Middle frontal gyrus (tissue), 1 donor: Measurements from ENCODE around the gene SMIM41.
A peak's percentile ranks its signal among the peaks of the same experiment; 100 is the strongest.

Source experiments
- DNase-seq: peaks from one replicate; pipeline ENCODE4 v3.0.0-alpha.2; 2015; ENCODE audit warnings: low spot score; ENCODE audit errors: extremely low spot score

SMIM41 gene

DNA sequence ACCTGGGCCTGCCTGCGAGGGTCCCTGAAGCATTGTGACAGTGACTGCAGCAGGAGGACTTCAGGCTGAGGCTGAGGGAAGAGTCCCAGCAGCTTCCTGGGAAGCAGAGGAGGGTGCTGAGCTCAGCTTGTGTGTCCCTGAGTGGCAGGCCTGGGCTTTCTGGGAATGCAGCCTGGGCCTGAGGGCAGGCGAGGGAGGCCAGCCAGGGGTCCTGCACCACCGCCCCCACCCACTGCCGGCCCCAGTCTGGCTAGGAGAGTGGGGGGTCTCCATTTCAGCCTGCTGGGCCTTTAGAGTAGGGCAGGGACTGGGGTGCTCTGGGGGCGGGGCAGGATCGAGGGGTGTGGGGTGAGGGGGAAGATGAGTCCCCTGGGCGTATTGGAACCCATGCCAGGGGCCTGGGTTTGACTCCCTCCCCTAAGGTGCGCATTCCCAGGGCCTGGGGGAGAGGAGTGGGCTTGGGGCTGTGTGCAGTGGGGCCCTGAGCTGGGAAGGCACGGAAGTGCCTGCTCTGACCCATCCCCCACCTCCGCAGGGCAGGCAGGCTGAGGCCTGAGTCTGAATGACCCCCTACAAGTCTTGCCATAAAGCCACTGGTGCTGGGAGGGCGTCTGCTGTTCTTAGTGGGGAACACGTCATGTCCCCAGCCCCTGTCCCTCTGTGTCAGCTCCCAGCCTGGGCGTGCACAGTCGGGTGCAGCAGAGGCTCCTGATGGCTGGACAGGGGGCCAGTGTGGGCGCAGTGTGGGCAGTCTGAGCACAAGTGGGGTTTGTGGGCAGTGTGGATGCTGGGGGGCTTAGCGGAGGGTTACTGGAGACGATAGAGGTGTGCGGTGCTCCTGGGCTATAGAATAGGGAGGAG lies 66.0 kb downstream of the SMIM41 start:
- no peak for DNase-seq

DNA sequence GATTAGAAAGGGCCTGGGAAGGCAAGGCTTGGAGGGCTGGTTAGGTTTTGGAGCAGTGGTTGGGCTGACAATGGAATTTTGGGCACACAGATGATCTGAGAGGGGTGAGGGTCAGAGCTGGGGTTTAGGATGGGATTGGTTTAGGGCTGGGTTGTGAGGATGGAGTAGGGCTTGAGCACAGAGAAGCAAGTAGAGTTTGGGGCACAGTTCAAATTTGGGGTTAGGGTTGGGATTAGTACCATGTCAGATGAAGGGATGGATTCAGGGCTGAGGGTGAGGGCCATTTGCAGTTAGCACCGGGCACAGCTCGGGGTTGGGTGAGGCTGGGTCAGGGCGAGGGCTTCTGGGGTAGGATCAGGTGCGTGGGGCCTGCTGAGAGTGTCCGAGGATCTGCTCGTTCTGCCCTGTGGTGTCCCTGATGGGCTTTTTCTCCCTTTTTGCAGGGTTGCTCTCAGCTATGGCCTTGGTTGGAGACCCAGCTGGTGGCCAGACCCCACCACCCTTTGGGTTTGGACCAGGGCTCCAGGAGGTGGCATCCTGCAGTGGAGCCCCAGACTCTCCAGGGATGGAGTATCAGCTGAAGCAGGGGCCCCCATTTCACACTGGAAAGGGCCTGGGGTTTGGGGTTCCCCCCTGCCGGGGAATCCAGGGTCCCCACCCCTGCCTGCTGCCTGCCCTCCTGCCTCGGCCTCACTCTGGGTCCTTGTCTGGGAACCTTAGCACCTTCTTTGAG lies 66.8 kb downstream of the SMIM41 start:
- DNase-seq: no peak

DNA sequence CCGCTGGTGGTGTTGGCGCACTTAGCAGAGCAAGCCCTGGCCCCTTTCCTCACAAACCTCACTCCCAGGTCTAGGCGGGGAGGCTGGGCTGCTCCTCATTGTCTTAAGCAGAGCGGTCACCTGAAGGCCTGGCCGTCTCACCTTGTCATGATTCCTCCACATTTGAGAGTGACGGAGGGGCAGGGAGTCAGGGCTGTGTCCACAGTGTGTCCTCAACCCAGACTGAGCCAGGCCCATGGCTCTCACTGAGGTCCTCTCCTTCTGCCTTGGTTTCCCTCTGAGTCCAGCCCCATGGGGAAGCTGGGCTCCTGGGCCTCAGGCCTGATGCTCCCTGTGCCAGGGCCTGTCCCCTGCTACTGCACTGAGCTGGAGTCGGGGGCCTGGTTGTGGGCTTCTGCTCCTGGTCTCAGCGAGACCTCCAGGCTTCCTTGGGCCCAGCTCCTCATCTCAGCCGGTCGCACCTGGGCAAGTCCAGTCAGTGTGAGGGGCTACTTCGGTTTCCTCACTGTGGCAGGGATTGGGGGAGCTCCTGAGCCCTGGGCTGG lies 67.4 kb downstream of the SMIM41 start:
- DNase-seq: no peak

DNA sequence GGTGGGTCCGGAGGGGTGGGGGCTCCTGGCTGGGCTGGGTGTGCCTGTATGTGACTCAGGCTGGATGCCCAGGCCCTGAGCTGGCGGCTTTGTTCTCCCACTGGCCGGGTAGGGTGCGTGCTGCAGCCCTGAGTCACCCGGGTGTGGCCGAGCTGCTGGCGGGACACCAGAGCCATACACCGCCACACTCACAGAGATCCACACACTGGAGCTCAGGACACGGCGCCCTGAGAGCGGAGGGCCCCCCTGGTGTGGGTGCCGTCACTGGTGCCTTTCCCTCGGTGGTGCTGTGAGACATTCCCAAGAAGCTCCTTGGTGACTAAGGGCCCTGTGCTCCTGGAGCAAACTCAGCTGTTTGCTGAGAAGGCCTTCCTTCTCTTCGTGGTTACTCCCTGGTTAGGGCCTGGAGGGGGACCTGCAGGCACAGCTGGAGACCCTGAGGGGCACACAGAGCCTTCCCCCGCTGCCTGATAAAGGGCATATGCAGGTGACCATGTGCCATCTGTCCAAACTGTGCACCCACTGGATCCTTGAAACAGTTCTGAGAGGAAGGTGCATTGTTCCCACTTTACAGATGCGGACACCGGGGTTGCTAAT lies 68.0 kb downstream of the SMIM41 start:
- no peak for DNase-seq

DNA sequence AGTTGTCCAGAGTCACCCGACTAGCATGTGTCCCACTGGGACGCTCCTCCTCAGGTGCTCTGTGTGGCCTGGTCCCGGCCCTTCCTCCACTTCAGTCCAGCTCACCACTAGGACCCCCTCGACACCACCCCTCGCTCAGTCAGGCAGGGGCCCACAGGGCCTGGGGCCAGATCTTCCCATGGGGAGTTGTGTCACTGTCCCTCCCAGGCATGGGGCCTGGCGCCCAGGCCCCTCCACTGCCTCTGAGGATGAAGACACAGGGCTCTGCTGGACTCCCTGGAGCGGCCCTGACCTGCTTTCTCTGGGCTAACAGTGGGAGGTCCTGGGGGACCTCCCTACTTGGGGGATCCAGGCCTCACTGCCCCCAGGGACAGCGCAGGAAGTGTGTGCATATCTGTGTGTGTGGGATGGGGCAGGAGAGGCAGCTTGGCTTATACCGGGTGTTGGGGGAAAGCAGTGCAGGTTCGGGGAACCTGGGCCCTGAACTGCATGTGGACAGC lies 68.5 kb downstream of the SMIM41 start:
- DNase-seq: no peak

DNA sequence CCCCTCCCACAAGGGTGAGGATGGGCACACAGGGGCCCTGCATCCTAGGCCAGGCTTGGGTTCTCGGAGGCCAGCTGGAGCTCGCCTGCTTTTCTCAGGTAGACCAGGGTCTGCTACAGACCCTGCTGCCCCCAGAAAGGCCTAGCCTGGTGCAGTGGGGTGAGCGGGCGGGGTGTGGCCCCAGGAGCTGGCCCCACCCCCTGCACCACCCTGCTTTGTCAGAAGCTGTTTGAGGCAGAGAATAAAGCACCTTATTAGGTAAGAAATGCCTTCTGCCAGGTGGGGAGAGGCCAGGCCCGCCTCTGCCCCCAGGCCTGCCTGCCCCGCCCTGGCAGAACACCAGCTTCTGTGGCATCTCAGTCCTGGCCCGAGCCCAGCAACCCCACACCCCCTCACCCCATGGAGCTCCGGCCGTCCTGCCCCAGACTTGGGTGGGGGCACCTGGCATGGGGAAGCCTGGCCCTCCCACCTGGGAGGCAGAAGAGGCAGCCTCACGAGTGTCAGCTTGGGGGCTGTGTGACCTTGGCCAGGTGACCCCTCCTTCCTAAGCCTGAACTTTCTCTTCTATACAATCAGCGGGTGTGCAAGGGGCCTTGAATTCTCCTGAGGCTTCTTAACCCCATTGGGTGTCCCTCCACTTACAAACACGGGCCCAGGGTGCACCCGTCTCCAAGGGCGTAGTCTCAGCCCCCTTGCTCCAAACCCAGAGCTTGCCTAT lies 69.1 kb downstream of the SMIM41 start:
- DNase-seq: no peak

DNA sequence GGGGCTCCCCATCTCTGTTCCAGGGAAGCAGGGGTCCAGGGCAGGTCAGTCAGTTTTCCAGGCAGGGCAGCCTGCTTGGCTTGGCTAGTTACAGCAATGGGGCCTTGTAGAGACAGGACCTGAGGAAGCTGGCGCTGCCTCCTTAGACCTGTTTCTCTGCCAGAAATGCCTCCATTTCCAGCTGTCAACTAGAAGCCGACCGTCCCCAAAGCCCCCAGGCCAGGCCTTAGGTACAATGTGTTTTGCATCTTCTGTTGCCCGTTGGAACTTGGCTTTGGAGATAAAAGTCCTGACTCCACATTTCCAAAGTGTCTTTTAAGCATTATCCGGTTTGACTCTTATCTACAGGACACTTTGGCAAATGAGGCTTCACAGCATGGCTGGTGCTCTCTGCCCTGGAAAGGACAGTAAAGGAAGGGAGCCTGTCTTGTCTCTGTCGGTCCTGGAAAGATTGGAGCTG lies 69.7 kb downstream of the SMIM41 start:
- DNase-seq: no peak

DNA sequence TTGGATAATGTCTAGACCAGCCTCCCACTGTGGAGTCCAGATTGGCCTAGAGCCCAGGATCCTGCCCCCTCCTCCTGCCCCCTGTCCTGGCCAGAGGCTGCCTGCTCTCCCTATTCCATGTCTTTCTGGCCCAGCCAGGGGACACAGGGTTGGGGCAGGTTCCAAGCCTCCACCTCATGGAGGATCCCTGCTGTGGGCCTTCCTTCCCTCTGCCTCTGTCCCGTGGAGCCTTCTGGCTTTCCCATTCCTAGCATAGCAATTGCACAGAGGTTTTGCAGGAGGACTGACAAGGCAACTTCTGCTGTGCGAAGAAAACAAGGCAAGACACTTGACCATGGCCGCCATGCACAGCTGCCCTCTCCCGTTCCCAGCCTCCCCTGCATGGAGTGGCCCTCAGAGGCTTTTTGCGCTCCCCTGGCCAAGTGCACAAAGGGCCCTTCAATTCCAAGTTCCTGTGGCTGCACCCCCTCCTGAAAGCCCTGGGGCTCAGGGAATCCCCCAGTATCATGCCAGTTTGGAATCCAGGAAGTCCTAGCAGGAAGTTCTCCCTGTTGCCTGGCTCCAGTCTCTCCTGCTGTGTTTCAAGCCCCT lies 70.2 kb downstream of the SMIM41 start:
- no peak for DNase-seq

DNA sequence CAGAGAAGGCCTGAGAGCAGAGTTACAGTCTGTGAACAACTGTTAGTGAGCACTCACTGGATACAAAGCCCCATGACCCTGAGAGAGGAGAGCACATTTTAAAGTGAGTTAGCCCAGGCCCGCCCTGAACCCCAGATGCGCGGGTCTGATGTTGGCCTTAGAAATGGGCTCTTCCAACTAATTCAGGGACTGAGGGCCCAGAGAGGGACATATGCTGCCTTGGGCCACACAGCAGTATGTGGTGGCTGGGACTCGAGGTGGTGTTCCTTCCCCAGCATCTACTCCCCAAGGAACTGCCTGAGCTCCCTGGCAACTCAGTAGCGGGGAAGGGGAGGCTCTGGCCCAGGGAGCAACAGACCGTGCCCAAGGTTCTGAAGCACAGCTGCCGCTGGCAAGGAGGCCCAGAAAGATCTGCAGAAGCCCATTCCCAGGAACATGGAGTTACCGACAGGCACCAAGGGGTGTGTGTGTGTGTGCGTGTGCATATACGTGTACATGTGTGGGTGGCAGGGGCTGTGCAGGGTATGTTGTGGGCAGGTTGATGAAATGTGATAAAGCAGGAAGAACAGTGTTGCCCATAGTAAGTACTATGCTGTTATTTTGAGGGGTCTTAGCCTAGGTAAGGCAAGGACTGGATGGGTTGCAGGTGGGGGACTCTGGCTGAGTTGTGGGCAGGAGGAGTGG lies 71.8 kb downstream of the SMIM41 start:
- no peak for DNase-seq

DNA sequence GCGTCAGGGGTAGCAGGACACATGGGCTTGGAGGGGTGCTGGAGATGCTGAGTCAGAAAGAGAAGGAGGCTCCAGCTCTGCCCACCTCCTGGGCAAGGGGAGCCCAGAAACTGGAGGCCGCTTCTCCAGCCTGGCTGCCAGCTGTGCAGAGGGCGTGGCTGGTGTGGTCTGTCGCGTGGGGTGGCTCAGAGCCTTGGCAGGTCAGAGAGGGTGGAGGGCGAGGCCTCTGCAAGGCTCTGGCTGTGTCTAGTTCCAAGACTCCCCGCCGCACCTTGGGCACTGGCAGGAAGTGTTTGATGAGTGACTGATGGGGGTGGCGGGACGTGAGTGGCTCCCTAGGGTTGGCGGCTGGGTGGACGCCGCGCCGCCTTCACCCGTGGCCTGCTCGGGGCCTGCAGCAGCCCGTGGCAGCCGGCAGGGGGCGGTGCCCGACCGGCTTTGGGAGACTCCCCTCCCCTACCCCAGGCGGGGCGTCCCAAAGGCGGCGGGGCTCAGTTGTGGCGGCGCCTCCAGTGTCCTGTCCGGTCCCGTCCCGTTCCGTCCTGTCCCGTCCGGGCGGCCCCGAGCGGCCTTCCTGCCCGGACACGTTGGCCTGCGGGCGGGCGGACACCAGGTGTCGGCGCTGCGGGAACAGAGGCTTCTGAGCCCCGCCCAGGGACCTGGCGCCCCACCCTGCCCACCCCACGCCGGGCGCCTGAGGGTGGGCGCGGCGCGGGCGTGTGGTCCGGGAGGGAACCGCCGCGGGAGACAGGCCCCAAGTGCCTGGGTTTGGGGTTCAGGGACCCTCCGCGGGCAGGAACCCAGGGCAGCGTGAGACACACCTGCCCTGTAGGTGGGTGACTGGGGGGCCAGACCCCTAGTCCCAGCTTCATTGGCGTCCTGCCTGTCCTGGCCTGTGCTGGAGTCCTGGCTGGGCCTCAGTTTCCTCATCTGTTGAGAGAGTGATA lies 72.6 kb downstream of the SMIM41 start:
- DNase-seq: no peak

DNA sequence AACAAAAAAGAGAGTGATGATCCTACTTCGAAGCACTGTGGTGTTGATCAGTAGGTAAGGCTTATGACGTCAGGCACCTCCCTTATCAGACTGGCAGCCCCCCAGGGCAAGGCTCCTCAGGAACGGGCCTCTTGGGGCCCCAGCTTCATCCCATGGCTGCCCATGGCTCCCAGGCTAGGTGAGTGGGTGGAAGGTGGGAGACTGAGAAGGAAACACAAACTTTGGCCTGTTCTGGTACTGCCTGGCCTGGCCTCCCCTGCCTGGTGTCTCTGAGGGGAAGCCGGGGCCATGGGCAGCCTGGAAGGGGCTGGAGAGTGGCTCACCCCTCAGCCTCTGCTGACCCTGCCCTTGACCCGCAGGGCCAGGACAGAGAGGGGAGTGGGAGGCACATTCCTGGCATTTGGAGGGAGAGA lies 73.4 kb downstream of the SMIM41 start:
- DNase-seq: no peak

DNA sequence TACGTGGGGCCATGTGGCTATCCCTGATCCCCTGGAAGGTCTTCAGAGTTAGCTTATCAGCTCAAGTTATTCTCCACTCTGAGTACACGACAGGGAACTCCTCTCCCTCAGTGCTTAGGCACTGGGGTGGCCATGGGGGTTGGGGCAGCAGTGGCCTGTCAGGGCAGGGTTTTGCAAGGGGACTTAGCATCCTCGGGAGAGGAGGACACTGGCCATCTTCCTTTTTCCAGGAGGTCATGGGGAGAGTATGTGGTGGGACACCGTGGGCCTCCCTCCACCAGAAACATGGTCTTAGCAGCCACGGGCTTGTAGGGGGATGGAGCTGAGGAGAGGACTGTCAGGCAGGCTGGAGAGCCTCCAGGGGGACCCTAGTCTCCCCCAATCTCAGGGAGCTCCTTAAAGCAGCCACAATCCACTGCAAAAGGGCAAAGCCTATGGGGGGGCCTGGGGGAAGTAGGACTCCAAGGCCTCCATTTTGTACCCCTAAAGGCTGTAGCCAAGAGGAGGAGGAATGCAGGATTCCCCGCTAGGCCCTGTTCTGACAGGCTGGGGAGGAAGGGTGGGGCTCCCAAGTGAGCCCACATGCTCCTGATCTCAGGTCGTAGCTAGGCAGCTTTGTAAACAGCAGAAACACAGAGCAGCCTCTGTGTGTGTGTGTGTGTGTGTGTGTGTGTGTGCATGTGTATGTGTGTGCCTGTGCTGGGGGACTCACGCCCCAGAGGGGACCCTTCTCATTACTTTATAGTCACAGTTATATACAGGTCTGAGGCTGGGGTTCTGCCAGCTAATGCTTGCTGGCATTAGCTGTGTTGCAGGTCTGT lies 75.8 kb downstream of the SMIM41 start:
- DNase-seq: no peak

DNA sequence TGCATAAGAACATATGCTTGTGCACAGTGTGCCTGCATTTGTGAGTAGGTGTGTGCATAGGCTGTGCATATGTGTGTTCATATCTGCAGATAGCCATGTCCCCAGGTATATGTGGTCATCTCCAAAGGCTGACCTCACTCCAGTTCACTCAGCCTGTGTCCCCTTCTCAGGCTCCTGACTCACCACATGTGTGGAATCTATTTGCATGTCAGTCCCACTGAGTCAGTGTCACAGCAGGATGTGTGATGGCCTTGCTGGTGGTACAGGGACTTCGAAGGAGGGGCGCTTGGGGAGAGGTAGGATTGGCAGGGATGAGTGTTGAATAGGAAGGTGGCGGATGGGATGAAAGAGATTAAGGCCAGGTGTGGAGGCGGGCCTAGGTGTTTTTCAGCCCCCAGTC lies 76.8 kb downstream of the SMIM41 start:
- no peak for DNase-seq

DNA sequence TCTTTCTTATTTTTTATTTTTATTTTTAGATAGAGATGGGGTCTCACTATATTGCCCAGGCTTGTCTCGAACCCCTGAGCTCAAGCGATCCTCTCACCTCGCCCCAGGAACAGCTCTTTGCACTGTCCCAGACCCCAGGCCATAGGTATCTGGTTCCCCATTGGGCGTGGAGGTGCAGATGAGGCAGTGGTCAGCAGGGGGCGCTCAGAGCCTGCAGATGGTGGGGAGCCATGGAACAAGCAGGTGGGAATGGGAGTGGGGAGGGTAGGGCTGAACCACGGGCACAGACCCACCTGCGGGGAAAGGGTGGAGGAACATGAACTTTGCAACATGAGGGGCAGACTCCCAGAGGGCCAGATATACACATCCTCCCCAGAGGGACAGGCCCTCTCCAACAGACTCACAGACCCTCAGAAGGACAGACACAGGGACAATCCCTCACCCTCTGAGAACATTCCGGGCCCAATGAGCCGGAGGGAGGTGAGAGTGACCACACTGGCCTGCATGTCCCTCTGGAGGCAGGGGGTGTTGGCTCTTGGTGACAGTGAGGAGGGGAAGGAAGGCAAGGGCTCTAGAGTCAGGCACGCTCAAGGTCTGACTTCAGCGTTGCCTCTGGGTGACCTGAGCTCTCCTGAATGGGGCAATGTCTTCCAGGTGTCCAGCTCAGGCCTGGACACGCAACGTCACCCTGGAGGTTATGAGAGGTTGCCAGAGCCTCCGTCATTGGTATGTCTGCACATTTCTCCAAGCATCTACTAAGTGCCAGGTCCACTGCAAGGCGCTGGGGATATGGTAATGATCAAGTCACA lies 77.5 kb downstream of the SMIM41 start:
- peak; percentile 34 for DNase-seq

DNA sequence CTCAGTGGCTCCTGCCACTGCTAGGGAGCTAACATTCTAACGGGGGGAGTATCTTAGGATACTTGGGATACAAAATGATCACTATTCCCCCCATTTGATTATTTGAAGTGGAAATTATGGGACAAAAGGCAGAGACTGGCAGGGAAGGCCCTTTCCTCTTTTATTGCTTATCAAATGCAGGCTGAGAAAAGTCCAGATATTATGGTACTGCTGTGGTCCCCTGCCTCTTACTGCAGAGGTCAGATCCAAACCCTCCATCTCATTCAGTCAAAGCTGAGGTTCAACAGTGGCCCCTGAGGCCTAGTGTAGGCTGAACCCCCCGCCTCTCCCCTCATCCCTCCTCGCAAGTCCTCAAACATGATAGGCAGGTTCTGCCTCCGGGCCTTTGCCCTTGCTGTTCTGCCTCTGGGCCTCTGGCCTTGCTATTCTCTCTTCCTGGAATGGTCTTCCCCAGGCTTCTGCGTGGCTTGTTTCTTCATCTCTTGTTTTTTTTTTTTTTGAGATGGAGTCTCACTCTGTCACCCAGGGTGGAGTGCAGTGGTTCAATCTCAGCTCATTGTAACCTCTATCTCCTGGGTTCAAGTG lies 78.2 kb downstream of the SMIM41 start:
- DNase-seq: no peak
